Upper lobe of left lung (tissue), 4 donors: ENCODE measurements around the gene FRYL.

Experiments
- CTCF ChIP-seq, 6 experiments: fragments of 450-650 bp in 4 of 6; fragments of 200-600 bp in 2 of 6; sonication (generic) in 2 of 6; IDR thresholded peaks; one replicate each; pipeline ENCODE4 v1.5.1; 2016 to 2019; ENCODE audit warnings: antibody characterized with exemption in 6 of 6
- POLR2A ChIP-seq, 4 donors: fragments of 450-650 bp; IDR thresholded peaks; one replicate each; pipeline ENCODE4 v1.5.1; 2016 to 2017; ENCODE audit warnings: antibody characterized with exemption in 4 of 4, mild to moderate bottlenecking in 2 of 4

GRCh38 chr4:48454591-48454990 is 325.5 kb downstream of the FRYL start:
- TF ChIP-seq CTCF (IDR thresholded peaks at IDR 0.05) (no peak), POLR2A (IDR thresholded peaks at IDR 0.05) (no peak)
